Osteoblast (primary cell): ENCODE measurements around the gene GSDME. TPM values are rescaled to one million over a fixed set of nuclear protein-coding genes. Genes with fewer than 3 reads are reported as not detected.

ENCODE experiments used
- DNase-seq: peaks from one replicate; pipeline ENCODE4 v3.0.0; 2011; ENCODE audit warnings: low spot score, mixed read lengths; ENCODE audit not compliant: insufficient read length; ENCODE audit errors: missing footprints
- H2AFZ ChIP-seq: 2 replicates; pipeline ENCODE4 v1.6.0; 2011; ENCODE audit warnings: mild to moderate bottlenecking, low read length
- H3K27ac ChIP-seq: 2 replicates; pipeline ENCODE4 v1.5.1; 2011; ENCODE audit warnings: mild to moderate bottlenecking, low read depth, low read length, moderate library complexity
- H3K27me3 ChIP-seq: 2 replicates; pipeline ENCODE4 v1.6.0; 2012; ENCODE audit warnings: mild to moderate bottlenecking, control low read depth, inconsistent platforms, low read length, moderate library complexity; ENCODE audit not compliant: insufficient read depth
- H3K36me3 ChIP-seq: 2 replicates; pipeline ENCODE4 v1.5.1; 2011; ENCODE audit warnings: mild to moderate bottlenecking, low read length, control low read depth, moderate library complexity; ENCODE audit not compliant: insufficient read depth
- H3K4me1 ChIP-seq: 2 replicates; pipeline ENCODE4 v1.5.1; 2011; ENCODE audit warnings: mild to moderate bottlenecking, low read length, control low read depth, moderate library complexity; ENCODE audit not compliant: insufficient read depth
- H3K4me2 ChIP-seq: 2 replicates; pipeline ENCODE4 v1.6.0; 2011; ENCODE audit warnings: mild to moderate bottlenecking, low read length; ENCODE audit not compliant: insufficient read depth
- H3K4me3 ChIP-seq: fragments of 200-600 bp; sonication (generic); 3 replicates; pipeline ENCODE4 v1.5.1; 2012; ENCODE audit warnings: mild to moderate bottlenecking, low read length, inconsistent platforms; ENCODE audit not compliant: insufficient read depth
- H3K79me2 ChIP-seq: 2 replicates; pipeline ENCODE4 v1.6.0; 2012; ENCODE audit warnings: mild to moderate bottlenecking, low read length, control low read depth, inconsistent platforms; ENCODE audit not compliant: insufficient read depth
- H3K9me3 ChIP-seq: 2 replicates; pipeline ENCODE4 v1.5.1; 2011; ENCODE audit warnings: low read depth, low read length, control low read depth
- H4K20me1 ChIP-seq: 2 replicates; pipeline ENCODE4 v1.6.0; 2012; ENCODE audit warnings: mild to moderate bottlenecking, low read length, control low read depth; ENCODE audit not compliant: insufficient read depth
- CTCF ChIP-seq: IDR thresholded peaks from 2 replicates; pipeline ENCODE4 v1.5.1; 2011; ENCODE audit warnings: mild to moderate bottlenecking, low read depth, low read length, moderate library complexity; ENCODE audit errors: extremely low read depth
- total RNA-seq: library from RNA; depleted of rRNA; stranded (reverse); fragments of >200 nt; gene quantifications from 2 replicates; pipeline ENCODE4 v1.2.3, GENCODE V29; 2012

The GSDME gene
- total RNA-seq, 1 donor = 42.3 TPM

GRCh38 chr7:24777806-24778205 lies 20.5 kb upstream of the GSDME start:
- TF ChIP-seq CTCF = no peak
- Histone ChIP-seq H3K27me3 (no peaks in the 10 kb centered on the region), H3K9me3 (no peaks in the 10 kb centered on the region), H3K79me2 (no peaks in the 10 kb centered on the region), H3K4me3 (no peak overlapping the region), H3K4me1 (peaks cover 25% of the 10 kb centered on the region), H4K20me1 (no peaks in the 10 kb centered on the region), H3K4me2 (no peak overlapping the region), H3K36me3 (no peaks in the 10 kb centered on the region), H3K27ac (peak overlapping the region; percentile 80), H2AFZ (no peak overlapping the region)
- no peak for DNase-seq

GRCh38 chr7:24773646-24774045 lies 16.4 kb upstream of the GSDME start:
- no peak for DNase-seq
- Histone ChIP-seq H3K79me2 (no peaks in the 10 kb centered on the region), H3K4me1 (peaks cover 13% of the 10 kb centered on the region), H3K4me3 (no peak overlapping the region), H3K27ac (no peak overlapping the region), H3K4me2 (no peak overlapping the region), H3K36me3 (no peaks in the 10 kb centered on the region), H4K20me1 (no peaks in the 10 kb centered on the region), H2AFZ (no peak overlapping the region), H3K27me3 (no peaks in the 10 kb centered on the region), H3K9me3 (no peaks in the 10 kb centered on the region)
- no peak for TF ChIP-seq CTCF

GRCh38 chr7:24769851-24770250 lies 12.6 kb upstream of the GSDME start:
- H4K20me1 ChIP-seq = no peaks in the 10 kb centered on the region
- DNase-seq = no peak
- H3K4me2 ChIP-seq = no peak overlapping the region
- H3K27me3 ChIP-seq = no peaks in the 10 kb centered on the region
- no peaks in the 10 kb centered on the region for H3K9me3 ChIP-seq
- peaks cover 3% of the 10 kb centered on the region for H3K4me1 ChIP-seq
- H3K27ac ChIP-seq = no peak overlapping the region
- H2AFZ ChIP-seq = no peak overlapping the region
- no peaks in the 10 kb centered on the region for H3K36me3 ChIP-seq
- no peak overlapping the region for H3K4me3 ChIP-seq
- H3K79me2 ChIP-seq = no peaks in the 10 kb centered on the region
- no peak for TF ChIP-seq CTCF

GRCh38 chr7:24769014-24769830 lies 12.0 kb upstream of the GSDME start:
- H3K4me3 ChIP-seq = no peak overlapping the region

More at GRCh38 chr7:24769014-24769830, 12.0 kb upstream of the GSDME start:
- Histone ChIP-seq H2AFZ (no peak overlapping the region), H3K4me1 (no peaks in the 10 kb centered on the region), H4K20me1 (no peaks in the 10 kb centered on the region), H3K27ac (no peak overlapping the region), H3K36me3 (no peaks in the 10 kb centered on the region), H3K27me3 (no peaks in the 10 kb centered on the region), H3K9me3 (no peaks in the 10 kb centered on the region), H3K79me2 (no peaks in the 10 kb centered on the region), H3K4me2 (no peak overlapping the region)
- no peak for TF ChIP-seq CTCF
- no peak for DNase-seq
